HG03103 (cell line): Measurements from ENCODE around the gene GJA10.

Experiments
- ATAC-seq: cut with Tn5 transposase; IDR thresholded peaks from one replicate; pipeline ENCODE4 v1.9.1; 2021; ENCODE audit warnings: low read depth; ENCODE audit not compliant: unreplicated experiment

Gene GJA10

GRCh38 chr6:89942601-89943000, 48.3 kb downstream of the GJA10 start:
- ATAC-seq = no peak

GRCh38 chr6:89944181-89944755, 50.0 kb downstream of the GJA10 start:
- no peak for ATAC-seq

GRCh38 chr6:89944826-89945407, 50.6 kb downstream of the GJA10 start:
- no peak for ATAC-seq
